ENCODE measurements around the gene ZYG11B.
"Not testable (repeated sequence)": the region's sequence is repeated elsewhere in the genome, so short reads cannot be mapped to it uniquely, and the experiment has no call there.

The ZYG11B gene

DNA sequence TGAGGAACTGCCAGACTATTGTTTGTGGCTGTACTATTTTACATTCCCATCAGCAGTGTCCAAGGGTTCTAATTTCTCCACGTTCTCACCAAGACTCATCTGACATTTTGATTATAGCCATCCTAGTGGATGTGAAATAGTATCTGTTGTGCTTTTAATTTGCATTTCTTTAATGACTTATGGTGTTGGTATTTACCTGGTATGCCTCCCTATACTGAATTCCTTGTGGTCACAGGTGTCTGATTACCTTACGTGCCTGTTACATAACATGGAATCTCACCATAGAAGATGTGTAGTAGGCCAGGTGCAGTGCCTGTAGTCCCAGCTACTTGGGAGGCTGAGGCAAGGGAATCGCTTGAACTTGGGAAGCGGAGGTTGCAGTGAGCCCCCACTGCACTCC, 129.8 kb downstream of the ZYG11B start:
- DNase-seq = no peak

DNA sequence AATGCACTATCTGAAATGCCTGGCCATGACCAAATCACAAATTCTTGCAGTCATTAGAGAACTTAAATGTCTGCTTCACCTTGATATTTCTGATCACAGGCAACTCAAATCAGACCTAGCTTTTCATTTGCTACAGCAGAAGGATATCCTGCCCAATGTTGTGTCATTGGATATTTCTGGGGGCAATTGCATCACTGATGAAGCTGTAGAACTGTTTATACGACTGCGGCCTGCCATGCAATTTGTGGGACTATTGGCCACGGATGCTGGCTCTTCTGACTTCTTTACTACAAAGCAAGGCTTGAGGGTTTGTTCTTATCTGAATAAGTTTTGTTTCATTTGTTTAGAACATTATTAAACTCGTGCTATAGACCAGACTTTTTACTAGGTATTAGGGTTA, 131.2 kb downstream of the ZYG11B start:
- no peak for DNase-seq

DNA sequence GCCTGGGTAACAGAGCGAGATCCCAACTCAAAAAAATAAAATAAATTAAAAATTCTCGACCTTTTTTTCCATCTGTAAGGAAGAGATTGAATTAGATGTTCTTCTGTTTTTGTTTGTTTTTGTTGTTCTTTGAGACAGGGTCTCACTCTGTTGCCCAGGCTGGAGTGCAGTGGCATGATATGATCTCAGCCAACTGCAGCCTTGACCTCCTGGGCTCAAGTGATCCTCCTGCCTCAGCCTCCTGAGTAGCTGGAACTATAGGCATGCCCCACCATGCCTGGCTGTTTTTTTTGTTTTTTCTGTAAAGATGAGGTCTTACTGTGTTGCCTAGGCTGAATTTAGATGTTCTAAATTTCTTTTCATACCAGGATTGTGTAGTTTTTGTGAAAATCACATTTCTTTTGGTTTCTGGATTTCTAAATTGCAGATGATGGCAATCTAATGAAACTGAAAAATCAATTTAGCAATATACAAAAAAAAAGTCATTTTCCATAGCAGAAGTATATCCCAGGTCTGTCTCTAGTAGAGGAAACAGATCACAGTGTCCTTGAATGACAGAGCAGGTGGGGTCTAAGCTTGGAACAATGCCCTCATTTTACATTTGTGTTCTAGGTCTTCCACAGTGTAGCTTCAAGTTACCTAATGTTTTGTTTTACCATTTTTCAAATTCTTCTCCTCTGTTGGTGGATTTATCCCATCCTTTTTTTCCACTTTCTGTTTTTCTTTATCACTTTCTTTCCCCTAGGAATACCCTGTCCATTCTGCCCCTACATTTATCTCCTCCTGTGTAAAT, 136.6 kb downstream of the ZYG11B start:
- no peak for DNase-seq

DNA sequence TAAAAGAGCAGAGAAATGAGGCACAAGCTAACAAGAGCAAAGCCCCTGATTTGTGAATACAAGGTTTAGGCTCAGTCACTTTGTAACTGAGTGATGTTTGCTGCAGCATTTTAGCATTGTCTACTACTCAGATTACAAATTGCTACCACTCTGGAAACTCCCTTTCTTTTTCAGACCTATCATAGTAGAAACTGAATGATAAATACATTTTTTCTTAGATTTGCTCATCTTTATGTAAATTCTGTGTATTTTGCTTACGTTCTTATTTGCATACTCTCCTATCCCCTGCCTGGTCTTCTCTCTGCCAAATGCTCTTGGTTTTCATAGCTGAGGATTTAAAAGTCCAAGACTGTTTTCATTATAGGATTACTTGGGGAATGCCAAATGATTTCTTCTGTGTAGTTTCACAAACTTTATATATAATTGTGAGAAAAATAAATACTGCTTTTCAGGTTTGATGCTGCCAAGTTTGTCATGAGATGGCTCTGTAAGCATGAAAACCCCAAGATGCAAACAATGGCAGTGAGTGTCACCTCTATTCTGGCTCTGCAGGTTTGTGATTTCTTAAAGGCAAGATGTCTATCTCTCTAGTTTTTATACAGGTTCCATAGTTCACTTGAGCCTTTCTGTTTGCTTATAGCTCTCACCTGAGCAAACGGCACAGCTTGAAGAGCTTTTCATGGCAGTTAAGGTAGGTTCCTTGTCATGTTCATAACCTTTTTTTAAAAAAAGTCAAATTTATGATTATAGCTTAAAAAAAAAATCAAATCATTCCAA, 141.0 kb downstream of the ZYG11B start:
- no peak for DNase-seq

DNA sequence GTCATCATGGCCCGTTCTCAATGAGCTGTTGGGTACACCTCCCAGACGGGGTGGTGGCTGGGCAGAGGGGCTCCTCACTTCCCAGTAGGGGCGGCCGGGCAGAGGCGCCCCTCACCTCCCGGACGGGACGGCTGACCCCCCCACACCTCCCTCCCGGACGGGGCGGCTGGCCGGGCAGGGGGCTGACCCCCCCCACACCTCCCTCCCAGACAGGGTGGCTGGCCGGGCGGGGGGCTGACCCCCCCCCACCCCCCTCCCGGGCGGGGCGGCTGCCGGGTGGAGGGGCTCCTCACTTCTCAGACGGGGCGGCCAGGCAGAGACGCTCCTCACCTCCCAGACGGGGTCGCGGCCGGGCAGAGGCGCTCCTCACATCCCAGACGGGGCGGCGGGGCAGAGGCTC, 143.5 kb downstream of the ZYG11B start:
- DNase-seq = not testable (repeated sequence)

DNA sequence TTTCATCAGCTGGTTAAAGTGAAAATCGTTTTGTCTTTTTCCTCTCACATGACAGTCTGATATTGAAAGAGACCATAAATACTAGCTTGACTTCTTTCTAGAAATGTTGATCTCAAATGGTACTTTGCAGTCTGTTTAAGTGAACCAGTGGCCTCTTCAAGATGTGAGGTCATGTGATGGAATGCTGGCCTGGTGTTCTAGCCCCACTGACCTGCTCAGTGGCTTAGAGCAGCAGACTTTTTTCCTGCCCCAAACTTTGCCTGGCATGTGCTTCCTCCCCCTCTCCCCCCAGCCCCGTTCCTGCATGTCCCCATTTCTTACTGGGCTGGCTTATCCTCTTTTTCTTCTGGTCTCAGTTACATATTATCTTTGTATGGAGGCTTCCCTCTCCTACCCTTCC, 150.6 kb downstream of the ZYG11B start:
- DNase-seq = no peak

Data from activated T-cell treated with anti-CD3 and anti-CD28 coated beads, Interleukin-2, amount 50 U/mL, for 1 hour (primary cell).